ENCODE measurements around the gene ATOSB.

The ATOSB gene

DNA sequence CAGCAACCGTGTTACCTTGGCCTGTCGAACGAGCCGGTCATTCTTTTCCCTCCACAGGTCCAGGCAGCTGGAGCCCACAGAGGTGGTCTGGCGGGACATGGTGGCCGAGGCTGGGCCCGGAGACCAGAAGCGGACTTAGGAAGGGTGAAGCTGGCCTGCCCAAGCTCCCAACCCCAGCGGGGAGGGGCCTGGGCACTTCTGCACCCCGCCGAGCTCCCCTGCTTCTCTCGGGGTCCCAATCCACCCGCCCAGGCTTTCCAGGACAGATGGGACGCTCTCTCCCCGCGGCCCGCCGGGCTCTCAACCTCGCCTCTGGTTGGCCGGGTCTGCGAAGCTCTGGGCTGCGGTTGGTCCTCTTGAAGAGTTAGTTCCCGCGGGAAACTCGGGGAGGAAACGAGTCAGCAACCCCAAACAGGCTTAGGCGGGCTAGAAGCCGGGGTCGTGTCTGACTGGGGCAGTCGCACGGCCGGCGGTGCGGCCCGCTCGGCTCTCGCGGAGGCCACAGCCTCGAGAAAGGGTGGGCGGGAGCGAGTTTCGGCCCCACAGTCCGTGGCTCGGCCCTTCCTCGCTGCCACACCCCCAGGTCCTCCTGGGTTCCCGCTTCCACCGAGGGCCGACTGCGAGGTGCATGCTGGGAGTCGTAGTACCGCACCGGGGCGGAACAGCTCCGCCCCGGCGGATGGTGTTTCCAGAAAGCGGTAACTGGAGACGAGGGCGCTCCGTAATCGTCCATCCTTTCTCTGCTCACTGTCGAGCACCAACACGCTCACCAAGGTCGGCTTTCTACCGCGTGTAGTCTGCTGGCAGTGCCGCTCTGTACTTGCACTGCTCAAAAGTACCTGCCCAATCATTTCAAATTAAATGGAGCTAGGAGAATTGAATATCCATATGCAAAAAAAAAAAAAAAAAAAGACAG, 36.0 kb downstream of the ATOSB start, which contains the start of gene FANCG:
TSS of gene FANCG (minus strand) at position 517 of the 916 bp plus-strand sequence. CDS start at position 99, 418 bp downstream.
- peak; percentile 90 for DNase-seq

DNA sequence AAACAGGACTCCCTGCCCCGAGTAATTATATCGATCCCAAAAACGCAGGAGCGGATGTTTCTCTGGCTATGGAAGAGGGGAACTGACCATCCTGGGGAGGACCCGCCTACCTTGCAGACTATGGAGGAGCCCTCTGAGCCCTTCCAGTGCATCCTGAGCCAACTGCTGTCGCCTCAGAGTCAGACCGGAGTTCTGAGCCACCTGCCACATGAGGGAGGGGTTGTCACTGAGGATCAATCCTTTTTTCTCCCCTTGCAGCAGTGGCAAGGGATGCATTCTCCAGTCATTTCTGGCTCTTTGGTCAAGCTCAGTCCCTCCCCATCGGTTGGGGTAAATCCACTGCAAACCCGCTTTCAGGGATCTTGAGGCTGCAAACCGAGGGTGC, 36.6 kb downstream of the ATOSB start:
- no peak for DNase-seq

DNA sequence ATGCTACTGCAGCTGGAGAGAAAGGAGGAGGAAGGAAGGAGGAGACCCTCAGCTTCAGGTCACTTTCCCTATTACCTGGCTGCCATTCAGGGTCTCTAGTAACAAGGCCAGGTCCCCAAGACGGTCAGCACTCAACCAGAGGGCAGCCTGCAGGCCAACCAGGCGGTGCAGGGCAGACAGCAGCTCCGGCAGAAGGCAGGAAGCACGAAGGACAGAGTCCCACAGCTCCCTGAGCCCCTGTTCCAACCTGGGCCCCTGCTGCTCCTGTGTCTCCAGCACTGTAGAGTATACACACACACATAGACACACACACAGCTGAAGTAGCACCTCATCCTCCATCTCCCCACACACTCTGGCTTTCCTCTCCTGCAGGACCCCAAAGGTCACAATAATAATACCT, 37.6 kb downstream of the ATOSB start:
- DNase-seq: no peak

DNA sequence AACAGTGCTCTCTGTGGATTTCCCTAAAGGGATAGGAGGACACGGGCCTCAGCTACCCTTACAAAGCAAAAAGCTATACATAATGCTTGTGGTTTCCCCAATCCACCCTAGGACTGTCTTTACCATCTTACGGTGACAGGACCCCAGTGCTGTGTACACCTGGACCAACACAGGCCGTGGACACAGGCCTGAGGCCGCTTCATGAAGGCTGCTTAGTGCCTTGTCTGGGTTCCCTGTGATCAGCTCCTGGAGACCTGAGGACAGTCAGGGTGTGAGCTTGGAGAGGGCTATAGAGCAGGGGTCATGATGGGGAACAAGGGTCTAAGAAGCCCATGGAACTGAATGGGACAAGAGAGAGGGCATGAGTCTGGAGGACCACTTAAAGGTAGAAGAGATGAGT, 38.8 kb downstream of the ATOSB start:
- DNase-seq: no peak

DNA sequence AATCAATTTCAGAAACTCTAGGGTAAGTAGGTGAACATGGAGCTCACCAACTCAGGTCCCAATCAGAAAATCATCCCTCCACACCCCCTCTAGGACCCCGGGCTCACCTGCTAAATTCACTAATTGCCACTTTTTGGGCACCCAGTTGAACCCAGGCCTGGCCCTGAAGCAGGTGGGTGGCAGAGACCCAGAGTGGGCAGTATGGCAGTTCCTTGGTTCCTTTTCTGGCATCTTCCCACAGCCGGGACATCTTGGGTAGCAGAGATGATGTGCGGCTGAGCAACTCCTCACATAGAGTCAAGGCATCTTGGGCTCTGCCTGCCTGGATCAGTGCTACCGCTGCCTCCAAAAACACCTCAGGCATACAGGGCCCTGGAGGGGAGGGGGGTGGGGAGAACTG, 40.3 kb downstream of the ATOSB start:
- DNase-seq: no peak

DNA sequence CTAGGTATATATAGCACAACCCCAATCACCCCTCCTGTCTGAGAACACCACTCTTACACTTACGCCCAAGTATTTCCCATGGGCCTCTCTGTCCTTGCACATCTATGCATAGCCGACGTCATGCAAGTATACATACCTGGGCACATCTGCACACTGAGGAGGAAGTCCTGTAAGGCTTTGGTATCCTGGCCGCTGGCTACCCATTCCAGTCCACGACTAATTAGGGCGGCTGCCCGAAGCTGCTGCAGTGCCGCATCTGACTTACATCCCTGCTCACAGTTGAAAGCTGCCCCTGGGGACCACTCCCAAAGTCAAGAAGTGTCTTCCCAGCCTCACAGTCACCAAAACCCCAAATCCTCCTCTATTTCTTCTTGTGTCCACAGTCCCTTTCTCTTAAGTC, 40.9 kb downstream of the ATOSB start:
- no peak for DNase-seq

DNA sequence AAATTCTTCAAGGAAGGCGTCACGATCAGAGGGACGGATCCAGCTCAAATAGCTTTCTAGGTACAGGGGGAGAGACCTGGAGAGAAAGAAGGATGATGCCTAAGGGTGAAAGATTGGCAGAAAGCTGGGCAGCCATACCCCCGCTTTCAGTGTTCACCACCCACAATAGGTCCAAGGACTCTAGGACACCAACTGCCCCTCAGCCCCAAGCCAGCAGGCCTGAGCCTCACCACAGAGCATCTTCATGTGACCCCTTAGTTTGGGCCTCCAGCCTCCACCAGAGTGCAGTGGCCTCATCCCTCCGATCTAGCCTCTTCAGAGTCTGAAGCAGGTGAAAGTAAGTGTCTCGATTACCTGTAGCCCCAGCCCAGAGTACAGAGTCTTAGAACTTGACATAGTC, 41.5 kb downstream of the ATOSB start:
- DNase-seq: no peak

DNA sequence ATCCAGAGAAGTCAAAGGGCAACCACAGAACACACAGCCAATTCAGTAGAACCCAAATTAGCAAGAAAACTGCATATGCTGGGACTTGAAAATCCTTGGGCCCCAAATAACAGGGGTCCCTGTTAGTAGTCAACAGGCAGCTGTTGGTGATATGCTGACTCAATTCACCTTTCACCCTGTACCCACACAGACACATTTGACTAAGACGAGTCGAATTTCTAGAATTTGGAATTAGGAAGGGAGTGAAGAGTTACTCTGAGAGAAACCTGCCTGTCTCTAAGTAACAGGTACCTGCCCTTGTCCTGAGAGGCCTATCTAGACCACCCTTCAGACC, 42.4 kb downstream of the ATOSB start:
- DNase-seq: no peak

DNA sequence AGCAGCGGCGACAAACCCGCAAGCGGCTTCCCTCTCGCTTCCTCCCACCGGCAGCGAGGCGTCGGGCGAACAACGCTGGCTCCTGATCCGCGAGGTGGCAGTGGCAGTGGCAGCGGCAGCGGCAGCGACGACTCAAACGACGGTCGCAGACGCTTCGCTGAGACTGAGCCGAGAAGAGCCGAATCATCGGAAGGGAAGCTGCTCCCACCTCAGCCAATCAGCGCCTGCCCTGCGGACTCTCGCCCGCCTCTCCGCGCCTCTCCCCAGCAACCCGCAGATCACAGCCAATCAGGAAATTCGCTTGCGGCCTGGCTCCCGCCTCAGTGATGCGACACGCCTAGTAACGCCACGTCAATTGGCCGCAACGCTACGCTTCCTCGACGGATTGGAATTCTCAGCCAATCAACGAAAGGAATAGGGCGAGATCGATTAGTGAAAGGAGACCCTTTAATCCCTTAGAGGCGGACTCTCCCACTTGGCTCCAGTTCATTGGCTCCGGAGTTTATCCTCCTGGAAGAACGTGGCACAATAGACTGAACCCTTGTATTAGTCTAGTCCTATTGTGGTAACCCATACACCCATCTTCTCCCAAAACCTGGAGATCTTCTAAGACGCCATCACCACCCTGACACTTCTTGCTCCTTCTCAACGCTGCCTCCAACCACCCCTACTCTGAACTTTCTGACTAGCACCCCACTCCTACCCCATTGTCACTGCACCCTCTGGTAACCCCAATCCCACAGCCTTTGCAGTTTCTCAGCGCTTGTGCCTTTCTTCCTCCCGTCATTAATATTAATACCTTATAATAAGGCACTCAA, 43.0 kb downstream of the ATOSB start, which contains the start of gene VCP:
TSS of gene VCP (minus strand) at position 165 of the 818 bp plus-strand sequence. CDS start 272 bp downstream, outside the sequence.
- DNase-seq: peak; percentile 100

DNA sequence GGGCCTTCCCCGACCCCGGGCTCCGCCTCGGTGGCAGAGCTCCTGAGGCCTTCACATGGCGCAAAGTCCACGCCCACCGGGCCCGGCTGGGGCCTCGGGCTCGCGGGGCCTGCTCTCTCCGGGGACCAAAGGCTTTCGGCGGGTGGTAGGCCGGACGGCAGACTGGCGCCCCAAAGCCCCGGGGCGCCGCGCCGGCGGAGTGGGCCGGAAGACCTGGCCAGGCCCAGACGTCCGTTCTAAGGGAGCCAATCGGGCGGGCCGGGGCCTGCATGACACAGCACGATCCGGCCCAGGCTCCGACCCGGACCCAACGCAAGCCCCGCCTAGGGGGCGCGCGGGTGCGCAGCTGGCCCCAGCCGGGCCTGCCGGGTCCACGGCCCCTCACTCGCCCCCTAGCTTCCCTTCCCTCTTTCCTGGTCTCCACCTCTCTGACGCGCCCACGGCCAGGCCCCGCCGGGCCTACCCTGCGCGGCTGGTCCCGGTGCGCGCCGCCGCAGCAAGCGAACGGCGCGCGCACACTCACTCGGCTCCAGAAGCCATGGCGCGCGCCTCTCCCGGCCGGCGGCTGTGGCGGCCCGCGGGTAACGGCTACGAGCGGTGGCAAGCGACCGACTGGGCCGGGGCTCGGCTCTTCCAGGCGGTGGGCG, 43.7 kb downstream of the ATOSB start:
- DNase-seq: peak; percentile 81

DNA sequence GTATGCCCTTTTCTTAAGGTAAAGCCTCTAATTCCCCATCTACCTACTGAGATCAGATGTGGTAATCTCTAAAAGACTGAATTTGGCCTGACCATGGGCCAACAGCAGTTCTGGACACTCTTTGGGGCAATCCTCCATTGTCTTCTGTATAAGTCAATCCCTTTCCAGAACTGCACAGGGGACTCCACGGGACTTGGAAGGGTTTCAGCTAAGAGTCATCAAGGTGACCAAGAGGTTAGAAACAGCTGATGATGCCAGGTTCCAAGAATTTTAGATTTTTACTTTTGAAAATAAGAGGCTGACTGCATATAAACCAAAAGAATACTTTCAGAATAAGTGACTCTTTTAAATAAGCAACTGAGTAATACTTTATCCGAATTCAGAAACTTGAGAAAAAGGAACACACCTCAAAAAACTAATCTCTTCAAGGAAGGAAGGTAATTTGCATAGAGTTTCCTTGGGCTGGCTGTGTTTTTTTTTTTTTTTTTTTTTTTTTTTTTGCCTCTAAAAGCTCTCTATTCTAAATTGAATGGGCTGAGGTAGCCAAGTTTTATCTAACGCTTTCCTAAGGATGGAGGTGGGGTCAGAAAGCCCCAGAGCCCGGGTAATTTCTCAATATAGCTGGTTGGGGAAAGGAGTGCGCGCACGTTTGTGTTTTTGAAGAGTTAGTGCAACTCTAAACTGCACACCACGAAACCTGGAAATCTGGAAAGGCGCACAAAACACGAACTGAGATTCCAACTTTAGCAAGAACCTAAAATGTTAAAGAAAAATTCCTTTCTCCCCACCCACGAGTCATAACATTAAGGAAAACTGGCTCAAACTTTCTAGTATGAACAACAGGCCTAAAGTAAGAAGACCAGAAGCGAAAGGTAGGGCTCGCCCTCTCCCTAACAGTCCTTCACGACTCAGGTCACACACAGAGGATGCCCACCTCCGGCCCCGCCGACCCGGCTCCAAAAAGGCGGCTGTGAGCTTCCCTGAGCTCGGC, 44.5 kb downstream of the ATOSB start:
- no peak for DNase-seq

DNA sequence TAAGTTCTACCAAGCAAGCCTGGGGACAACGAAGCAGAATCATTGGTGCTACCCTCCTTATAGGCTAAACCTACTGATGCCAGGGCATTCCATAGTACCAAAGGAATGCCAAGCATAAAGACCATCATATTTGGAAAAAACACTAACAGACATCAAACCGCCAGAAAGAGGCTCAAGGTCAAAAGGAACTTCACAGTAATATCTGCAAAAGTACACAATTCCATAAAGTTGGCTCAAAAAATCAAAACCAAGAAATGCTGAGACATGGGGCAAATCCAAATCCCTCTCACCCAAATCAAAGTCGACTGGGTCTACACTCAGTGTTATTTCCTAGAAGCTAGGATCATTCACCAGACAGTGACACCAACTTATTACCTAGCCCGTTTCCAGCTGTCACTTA, 46.6 kb downstream of the ATOSB start:
- no peak for DNase-seq

DNA sequence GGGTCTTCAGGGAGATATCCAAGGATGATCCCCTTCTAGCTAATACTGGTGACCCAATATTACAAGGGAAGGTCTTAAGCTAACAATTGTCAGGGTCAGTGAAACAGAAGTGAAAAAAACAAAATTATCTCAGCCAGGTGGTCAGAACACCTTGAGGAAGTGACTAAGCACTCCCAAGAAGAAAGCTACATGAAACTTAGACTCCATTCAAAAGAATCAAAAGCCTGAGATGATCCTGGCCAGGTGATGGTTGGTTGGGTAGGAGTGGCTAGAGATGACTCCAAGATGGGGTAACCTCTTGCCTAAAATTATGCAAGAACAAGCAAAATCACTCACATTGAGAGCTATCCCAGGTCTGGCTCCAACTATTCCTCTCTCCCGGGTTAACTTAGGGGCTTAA, 48.6 kb downstream of the ATOSB start:
- no peak for DNase-seq

DNA sequence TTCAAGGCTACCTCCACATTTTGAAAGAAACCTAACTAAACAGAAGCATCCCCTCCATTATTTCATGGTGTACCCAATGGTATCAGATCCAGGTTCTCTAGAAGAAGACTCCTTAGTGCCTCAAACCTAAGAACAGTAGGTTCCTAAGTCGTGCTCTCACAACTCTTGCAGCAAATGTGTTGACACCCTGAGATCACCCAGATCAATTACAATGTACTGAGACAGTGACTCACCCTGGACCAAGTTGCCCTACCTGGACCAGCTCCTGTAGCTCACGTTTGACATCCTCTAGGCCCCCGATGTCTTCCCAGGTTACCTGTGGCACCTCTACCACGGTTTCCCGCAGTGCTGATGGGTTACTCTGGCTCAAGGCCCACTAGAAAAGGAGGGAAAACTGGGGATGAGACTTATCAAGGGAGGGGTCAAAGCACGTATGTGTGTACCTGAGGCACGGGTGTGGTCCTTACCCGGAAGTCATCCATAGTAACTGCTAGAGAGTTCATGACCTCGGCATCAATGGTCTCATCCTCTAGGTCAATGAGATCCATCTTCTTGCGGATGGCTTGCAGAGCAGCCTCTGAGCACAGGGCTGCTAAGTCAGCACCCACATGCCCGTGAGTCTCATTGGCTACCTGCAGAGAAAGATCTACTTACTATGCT, 55.0 kb downstream of the ATOSB start:
- no peak for DNase-seq

DNA sequence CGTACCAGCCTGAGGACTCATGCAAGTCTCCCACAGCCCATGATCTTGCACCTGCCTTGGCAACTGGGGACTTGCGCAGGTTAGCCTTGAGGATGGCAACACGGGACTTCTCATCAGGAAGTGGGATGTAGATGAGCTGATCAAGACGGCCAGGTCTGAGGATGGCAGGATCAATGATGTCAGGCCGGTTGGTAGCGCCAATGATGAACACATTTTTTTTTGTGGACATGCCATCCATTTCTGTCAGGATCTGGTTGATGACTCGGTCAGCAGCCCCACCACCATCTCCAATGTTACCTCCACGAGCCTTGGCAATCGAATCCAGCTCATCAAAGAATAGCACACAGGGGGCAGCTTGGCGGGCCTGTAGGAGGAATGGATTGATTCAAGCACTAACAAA, 56.2 kb downstream of the ATOSB start:
- DNase-seq: no peak

DNA sequence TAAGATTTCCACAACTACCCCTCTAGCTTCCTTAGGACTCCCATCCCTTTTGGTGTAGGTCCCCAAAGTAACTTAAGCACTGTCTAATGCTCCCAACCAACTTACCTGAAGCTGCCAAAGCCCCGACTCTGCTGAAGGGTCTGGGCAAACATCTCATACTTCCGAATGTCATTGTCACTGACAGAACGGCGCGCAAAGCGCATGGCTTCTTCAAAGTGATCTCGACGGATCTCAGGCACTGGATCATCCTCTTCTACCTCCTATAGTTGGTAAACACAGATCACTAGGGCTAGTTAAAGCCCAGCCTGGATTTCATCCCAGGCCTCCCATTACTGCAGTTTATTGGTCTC, 58.4 kb downstream of the ATOSB start:
- no peak for DNase-seq

DNA sequence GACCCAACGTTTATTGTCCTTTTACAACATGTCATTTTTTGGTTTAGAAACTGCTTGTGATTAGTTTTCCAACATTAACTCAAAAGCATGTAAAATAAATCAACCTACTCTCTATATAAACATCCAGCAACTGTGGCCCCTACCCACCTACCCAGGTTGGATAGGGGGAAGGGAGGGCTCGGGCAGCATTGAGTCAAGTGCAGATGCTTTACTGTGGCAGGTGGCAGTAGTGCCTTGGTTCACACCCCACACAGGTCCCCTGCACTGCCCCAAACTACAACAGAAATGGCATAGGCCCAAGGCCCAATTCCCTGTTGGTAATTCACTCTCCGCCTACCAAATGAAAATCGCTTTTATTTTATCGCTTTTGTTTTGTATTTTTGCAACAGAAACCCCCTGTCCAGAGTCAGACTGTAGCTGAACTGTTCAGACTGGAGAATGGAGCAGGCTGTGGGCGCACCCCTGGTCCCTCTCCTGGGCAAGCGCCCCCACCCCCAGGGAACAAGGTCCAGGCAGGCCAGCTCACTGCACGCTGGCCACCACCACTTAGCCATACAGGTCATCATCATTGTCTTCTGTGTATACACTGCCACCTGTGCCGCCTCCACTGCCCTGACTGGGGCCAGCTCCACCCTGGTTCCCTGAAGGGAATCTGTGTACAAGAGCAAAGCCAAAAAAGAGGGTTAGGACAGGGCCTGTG, 58.9 kb downstream of the ATOSB start:
- DNase-seq: no peak

DNA sequence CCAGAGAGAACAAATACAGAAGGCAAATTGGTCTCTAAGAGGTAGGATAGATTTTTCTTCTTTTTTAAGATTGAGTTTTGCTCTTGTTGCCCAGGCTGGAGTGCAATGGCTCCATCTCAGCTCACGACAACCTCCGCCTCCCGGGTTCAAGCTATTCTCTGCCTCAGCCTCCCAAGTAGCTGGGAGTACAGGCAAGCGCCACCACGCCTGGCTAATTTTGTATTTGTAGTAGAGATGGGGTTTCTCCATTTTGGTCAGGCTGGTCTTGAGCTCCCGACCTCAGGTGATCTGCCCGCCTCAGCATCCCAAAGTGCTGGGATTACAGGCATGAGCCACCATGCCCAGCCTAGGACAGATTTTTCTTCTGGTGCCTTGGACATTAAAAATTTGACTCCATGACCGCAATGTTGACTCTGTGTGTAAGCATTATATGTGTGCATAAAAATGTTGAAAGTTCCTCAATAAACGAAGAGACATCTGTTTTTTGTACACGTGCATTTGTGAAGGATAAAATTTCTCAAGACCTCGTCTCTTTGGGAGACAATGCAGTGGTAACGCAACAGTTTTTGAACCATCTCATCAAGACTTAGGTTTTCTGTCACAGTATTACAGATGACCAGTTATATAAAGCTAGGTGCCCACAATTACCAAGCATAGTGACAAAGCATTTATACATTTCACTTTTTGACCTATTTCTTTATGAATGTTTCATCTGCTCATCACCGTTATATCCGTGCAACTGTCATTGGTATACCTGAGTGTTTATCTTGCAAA, 60.6 kb downstream of the ATOSB start:
- DNase-seq: no peak

DNA sequence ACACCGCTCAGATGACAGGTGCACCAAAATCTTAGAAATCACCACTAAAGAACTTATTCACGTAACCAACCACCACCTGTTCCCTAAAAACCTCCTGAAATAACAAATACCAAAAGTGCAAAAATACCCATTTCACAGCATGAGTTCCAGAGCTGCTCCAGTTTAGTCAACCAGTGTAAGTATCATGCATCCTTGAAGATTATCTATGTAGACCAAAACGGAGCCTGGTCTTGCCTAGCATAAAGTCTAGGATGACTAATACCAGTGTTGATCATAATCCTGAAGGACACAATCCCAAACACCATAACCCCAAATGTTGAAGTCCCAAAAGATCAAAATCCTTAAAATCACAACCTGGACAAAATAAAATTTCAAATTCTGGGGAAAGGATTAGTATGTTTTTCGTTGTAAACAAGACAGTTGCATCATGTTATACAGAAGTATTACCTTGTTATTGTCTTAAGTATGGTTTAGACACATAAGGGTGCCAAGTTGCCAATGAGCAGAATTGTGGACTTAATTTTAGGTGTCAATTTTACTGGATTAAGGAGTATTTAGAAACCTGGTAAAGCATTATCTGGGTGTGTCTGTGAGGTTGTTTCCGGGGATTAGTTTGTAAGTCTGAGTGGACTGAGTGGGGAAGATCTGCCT, 61.4 kb downstream of the ATOSB start:
- DNase-seq: no peak
